Activated B cell treated with CpG ODN at 0.5 μM for 24 hours (primary cell): ENCODE measurements around the gene CLK2. TPM values are rescaled to one million over a fixed set of nuclear protein-coding genes. Genes with fewer than 3 reads are reported as not detected.
"Not testable (repeated sequence)": the region's sequence is repeated elsewhere in the genome, so short reads cannot be mapped to it uniquely, and the experiment has no call there.

Experiments used
- ATAC-seq: fragments of 200-7000 bp; cut with Tn5 transposase; one replicate; pipeline ENCODE4 v1.10.0; 2021; ENCODE audit warnings: low read depth, mild to moderate bottlenecking, moderate library complexity
- CTCF ChIA-PET: fragments of 350-600 bp; sonication (Branson Sonifier 250); formaldehyde crosslinking; loops from one replicate; lab custom pipeline; 2021; ENCODE audit warnings: antibody characterized with exemption; lab: Charles Lee
- POLR2A ChIA-PET: fragments of 350-600 bp; sonication (Branson Sonifier 250); formaldehyde crosslinking; loops from one replicate; lab custom pipeline; 2021; ENCODE audit warnings: antibody characterized with exemption; lab: Charles Lee
- DNase-seq: peaks from one replicate; pipeline ENCODE4 v3.0.0; 2022
- H3K27ac Mint-ChIP-seq: one replicate; pipeline ENCODE4 v1.8.0; 2020; ENCODE audit warnings: mixed read lengths
- H3K27me3 Mint-ChIP-seq: one replicate; pipeline ENCODE4 v1.8.0; 2021; ENCODE audit warnings: mixed read lengths
- H3K36me3 Mint-ChIP-seq: one replicate; pipeline ENCODE4 v1.8.0; 2021; ENCODE audit warnings: low read depth, mixed read lengths
- H3K4me1 Mint-ChIP-seq: one replicate; pipeline ENCODE4 v1.8.0; 2021; ENCODE audit warnings: mixed read lengths
- H3K4me3 Mint-ChIP-seq: one replicate; pipeline ENCODE4 v1.8.0; 2020; ENCODE audit warnings: mild to moderate bottlenecking, mixed read lengths
- H3K9me3 Mint-ChIP-seq: one replicate; pipeline ENCODE4 v1.8.0; 2020; ENCODE audit warnings: mixed read lengths
- CTCF ChIP-seq: fragments of 200-600 bp; IDR thresholded peaks from one replicate; pipeline ENCODE4 v1.8.0; 2022; ENCODE audit warnings: antibody characterized with exemption, mild to moderate bottlenecking
- intact Hi-C: fragments of 100-400 bp; cut with micrococcal nuclease; formaldehyde crosslinking; loops from one replicate; pipeline ENCODE4 v1.15.1; 2024
- total RNA-seq: library from RNA; stranded (reverse); gene quantifications from 2 replicates; pipeline ENCODE4 v1.2.3, GENCODE V29; 2022

The CLK2 gene
- total RNA-seq, 1 donor from 2014 or later: 112 TPM

- no peak overlapping the region for H3K27ac Mint-ChIP-seq
Observed at GRCh38 chr1:155247667-155248553, 25.4 kb downstream of the CLK2 start.

GRCh38 chr1:155246796-155247195 is 26.5 kb downstream of the CLK2 start:
- H3K4me3 Mint-ChIP-seq, DNase-seq, H3K9me3 Mint-ChIP-seq, H3K27ac Mint-ChIP-seq, ATAC-seq, H3K36me3 Mint-ChIP-seq, intact Hi-C loops, H3K27me3 Mint-ChIP-seq: not testable (repeated sequence)
- CTCF ChIA-PET: interaction anchor here (2.0 kb wide), 1 partner anchor 77 kb away, joined by 6 read pairs; no protein-coding TSS in a partner anchor
- POLR2A ChIA-PET: interaction anchor here (0.5 to 1.7 kb wide), 3 partner anchors 15 to 106 kb away, joined by 4 to 6 read pairs (median 4); partner anchors contain the start of genes CLK2 and SCAMP3
- peaks cover 25% of the 10 kb centered on the region for H3K4me1 Mint-ChIP-seq

More at GRCh38 chr1:155247667-155248553, 25.4 kb downstream of the CLK2 start:
- ATAC-seq (no peak), DNase-seq (no peak)
- Mint-ChIP-seq H3K36me3 (peaks cover 3% of the 10 kb centered on the region), H3K4me1 (peaks cover 25% of the 10 kb centered on the region), H3K9me3 (no peaks in the 10 kb centered on the region), H3K27me3 (peaks cover 2% of the 10 kb centered on the region), H3K4me3 (no peak overlapping the region)
- no peak for TF ChIP-seq CTCF
- intact Hi-C loops: no loop called here
- CTCF ChIA-PET: interaction anchor here (0.9 to 2.0 kb wide), 2 partner anchors 21 to 76 kb away, joined by 3 to 6 read pairs; no protein-coding TSS in a partner anchor
- POLR2A ChIA-PET: interaction anchor here (0.7 to 5.4 kb wide), 5 partner anchors 14 to 436 kb away, joined by 3 to 30 read pairs (median 4); partner anchors contain the start of genes CLK2 and SCAMP3

GRCh38 chr1:155245163-155245524 is 28.2 kb downstream of the CLK2 start:
- H3K27me3 Mint-ChIP-seq: peaks cover 2% of the 10 kb centered on the region
- ATAC-seq (peak; percentile 2), DNase-seq (no peak)
- H3K36me3 Mint-ChIP-seq: peaks cover 6% of the 10 kb centered on the region
- ChIA-PET POLR2A (interaction anchor here (0.6 to 2.7 kb wide), 9 partner anchors 10 to 1015 kb away, joined by 3 to 13 read pairs (median 5); partner anchors contain the start of genes CLK2, ENTREP3, FDPS and KRTCAP2), CTCF (interaction anchor here (1.0 to 1.5 kb wide), 2 partner anchors 18 to 38 kb away, joined by 3 to 5 read pairs; partner anchors contain the start of gene THBS3)
- H3K27ac Mint-ChIP-seq: peak overlapping the region; percentile 96
- no peaks in the 10 kb centered on the region for H3K9me3 Mint-ChIP-seq
- peak overlapping the region; percentile 85 for H3K4me3 Mint-ChIP-seq
- intact Hi-C loops: no loop called here
- no peak for TF ChIP-seq CTCF
- H3K4me1 Mint-ChIP-seq: peaks cover 37% of the 10 kb centered on the region

- DNase-seq: peak; percentile 87
- no peak for TF ChIP-seq CTCF
- peak; percentile 97 for ATAC-seq
- Mint-ChIP-seq H3K27ac (peak overlapping the region; percentile 96), H3K4me3 (peak overlapping the region; percentile 85), H3K4me1 (peaks cover 39% of the 10 kb centered on the region), H3K27me3 (peaks cover 2% of the 10 kb centered on the region), H3K36me3 (peaks cover 7% of the 10 kb centered on the region), H3K9me3 (no peaks in the 10 kb centered on the region)
- intact Hi-C loops: loop anchor here (1.0 to 5.0 kb wide), 7 partner anchors 11 to 79 kb away; partner anchors contain the start of genes ENTREP3, FDPS, HCN3 and MTX1
- POLR2A ChIA-PET: interaction anchor here (0.8 to 2.7 kb wide), 12 partner anchors 11 to 319 kb away, joined by 3 to 13 read pairs (median 6); partner anchors contain the start of genes ENTREP3, FDPS, KRTCAP2 and MTX1
- CTCF ChIA-PET: interaction anchor here (0.6 to 1.4 kb wide), 5 partner anchors 18 to 79 kb away, joined by 3 to 5 read pairs (median 4); no protein-coding TSS in a partner anchor
Observed at GRCh38 chr1:155244368-155245162, 28.7 kb downstream of the CLK2 start.
